H1 (cell line): ENCODE measurements around the gene ADSS1. TPM values are rescaled to one million over a fixed set of nuclear protein-coding genes. Genes with fewer than 3 reads are reported as not detected.

Experiments used
- CTCF ChIA-PET: fragments of 300-600 bp; sonication (Branson Sonifier 250); formaldehyde crosslinking; loops from one replicate; lab custom pipeline; 2021; ENCODE audit not compliant: partially characterized antibody; lab: Charles Lee
- POLR2A ChIA-PET: fragments of 300-600 bp; sonication (Branson Sonifier 250); formaldehyde crosslinking; loops from one replicate; lab custom pipeline; 2021; ENCODE audit warnings: inconsistent platforms; ENCODE audit not compliant: partially characterized antibody; lab: Charles Lee
- DNase-seq, 2 experiments: peaks; one replicate each; pipeline versions ENCODE4 v3.0.0 to v3.0.0-alpha.2; 2010 to 2022; ENCODE audit warnings: low spot score in 2 of 2, low read depth in 1 of 2, mixed read lengths in 1 of 2
- FAIRE-seq: peaks from 2 replicates; lab custom pipeline; 2011; peaks lifted over from hg19 to GRCh38; lab: Jason Lieb, UNC
- H2AFZ ChIP-seq: 2 replicates; pipeline ENCODE4 v1.8.1; 2012; ENCODE audit warnings: low read length, inconsistent platforms
- H2AK5ac ChIP-seq: 2 replicates; pipeline ENCODE4 v1.6.1; 2013; ENCODE audit warnings: low read depth, low read length
- H2BK120ac ChIP-seq: replicated peaks from 2 replicates; pipeline ENCODE3; 2013; ENCODE audit warnings: low read depth, low read length, inconsistent platforms
- H2BK12ac ChIP-seq: 2 replicates; pipeline ENCODE4 v1.6.1; 2013; ENCODE audit warnings: low read depth, low read length
- H2BK15ac ChIP-seq: 2 replicates; pipeline ENCODE4 v1.6.1; 2013; ENCODE audit warnings: low read length
- H2BK20ac ChIP-seq: 2 replicates; pipeline ENCODE4 v1.6.1; 2013; ENCODE audit warnings: low read length
- H2BK5ac ChIP-seq: 2 replicates; pipeline ENCODE4 v1.6.1; 2013; ENCODE audit warnings: low read depth, low read length
- H3K14ac ChIP-seq: 2 replicates; pipeline ENCODE4 v1.6.1; 2013; ENCODE audit warnings: inconsistent platforms; ENCODE audit not compliant: insufficient read length
- H3K18ac ChIP-seq: 2 replicates; pipeline ENCODE4 v1.6.1; 2013; ENCODE audit warnings: low read length; ENCODE audit errors: extremely low read depth
- H3K23ac ChIP-seq: 2 replicates; pipeline ENCODE4 v1.6.1; 2013; ENCODE audit warnings: inconsistent platforms; ENCODE audit not compliant: insufficient read length
- H3K23me2 ChIP-seq: 2 replicates; pipeline ENCODE4 v1.6.1; 2013; ENCODE audit warnings: low read depth, low read length
- H3K27ac ChIP-seq: 2 replicates; pipeline ENCODE4 v1.6.1; 2011; ENCODE audit warnings: low read depth, low read length, inconsistent platforms
- H3K27me3 ChIP-seq, 4 experiments: replicated peaks in 1 of 4; 1 replicate in 1 of 4; 2 replicates in 3 of 4; pipeline versions ENCODE4 v1.6.1 to v1.8.1; 2011 to 2013; ENCODE audit warnings: low read length in 3 of 4, mild to moderate bottlenecking in 3 of 4, inconsistent platforms in 2 of 4, mixed read lengths in 2 of 4, moderate library complexity in 1 of 4; ENCODE audit not compliant: control insufficient read depth in 3 of 4, insufficient read depth in 3 of 4; ENCODE audit errors: extremely low read depth in 1 of 4
- H3K36me3 ChIP-seq, 4 experiments: 2 replicates each; pipeline versions ENCODE4 v1.6.1 to v1.8.1; 2011 to 2013; ENCODE audit warnings: mild to moderate bottlenecking in 4 of 4, low read length in 3 of 4, moderate library complexity in 2 of 4, control low read depth in 1 of 4, inconsistent platforms in 1 of 4; ENCODE audit not compliant: insufficient read depth in 4 of 4, control insufficient read depth in 2 of 4
- H3K4ac ChIP-seq: replicated peaks from 2 replicates; pipeline ENCODE3; 2013; ENCODE audit warnings: low read length, low read depth, mixed read lengths, inconsistent platforms; ENCODE audit not compliant: insufficient read length
- H3K4me1 ChIP-seq, 4 experiments: replicated peaks in 1 of 4; 1 replicate in 1 of 4; 2 replicates in 3 of 4; pipeline versions ENCODE4 v1.6.1 to v1.8.1; 2011 to 2013; ENCODE audit warnings: low read length in 3 of 4, inconsistent platforms in 2 of 4, mixed read lengths in 1 of 4; ENCODE audit not compliant: insufficient read depth in 4 of 4, control insufficient read depth in 3 of 4
- H3K4me2 ChIP-seq, 2 experiments: 2 replicates each; pipeline versions ENCODE4 v1.6.1 to v1.8.1; 2011 to 2013; ENCODE audit warnings: low read depth in 2 of 2, low read length in 2 of 2, control low read depth in 1 of 2, inconsistent platforms in 1 of 2, mild to moderate bottlenecking in 1 of 2; ENCODE audit not compliant: insufficient read depth in 1 of 2
- H3K4me3 ChIP-seq, 4 experiments: fragments of 200-600, 300-600 bp in 1 of 4; sonication (generic), shearing (Covaris generic), sonication (Bioruptor Twin) in 1 of 4; 2 replicates each; pipeline versions ENCODE4 v1.5.1 to v1.8.1; 2011 to 2016; ENCODE audit warnings: low read length in 4 of 4, low read depth in 3 of 4, control low read depth in 2 of 4, inconsistent platforms in 2 of 4, mild to moderate bottlenecking in 2 of 4, mixed read lengths in 1 of 4, moderate library complexity in 1 of 4; ENCODE audit not compliant: insufficient read depth in 2 of 4; ENCODE audit errors: extremely low read depth in 1 of 4
- H3K56ac ChIP-seq: replicated peaks from 2 replicates; pipeline ENCODE3; 2013; ENCODE audit warnings: low read depth, mild to moderate bottlenecking, mixed read lengths, low read length, inconsistent platforms; ENCODE audit not compliant: insufficient read length
- H3K79me1 ChIP-seq: 2 replicates; pipeline ENCODE4 v1.6.1; 2013; ENCODE audit warnings: low read depth, low read length, control low read depth
- H3K79me2 ChIP-seq, 2 experiments: 2 replicates each; pipeline versions ENCODE4 v1.6.1 to v1.8.1; 2012 to 2013; ENCODE audit warnings: low read length in 2 of 2, mild to moderate bottlenecking in 2 of 2, inconsistent platforms in 1 of 2; ENCODE audit not compliant: insufficient read depth in 2 of 2, control insufficient read depth in 1 of 2
- H3K9ac ChIP-seq, 4 experiments: replicated peaks in 1 of 4; 1 replicate in 1 of 4; 2 replicates in 3 of 4; pipeline versions ENCODE4 v1.6.1 to v1.8.1; 2011 to 2013; ENCODE audit warnings: low read depth in 3 of 4, low read length in 3 of 4, control low read depth in 2 of 4, mild to moderate bottlenecking in 2 of 4, moderate library complexity in 2 of 4, inconsistent platforms in 1 of 4; ENCODE audit errors: extremely low read depth in 1 of 4
- H3K9me3 ChIP-seq, 2 experiments: 2 replicates each; pipeline versions ENCODE4 v1.6.1 to v1.8.1; 2012 to 2013; ENCODE audit warnings: mild to moderate bottlenecking in 2 of 2, moderate library complexity in 2 of 2, control low read depth in 1 of 2, inconsistent platforms in 1 of 2, low read depth in 1 of 2, low read length in 1 of 2, mixed read lengths in 1 of 2; ENCODE audit not compliant: insufficient read depth in 2 of 2
- H4K20me1 ChIP-seq, 2 experiments: replicated peaks in 1 of 2; 2 replicates each; pipeline versions ENCODE3 to v1.8.1; 2011 to 2013; ENCODE audit warnings: inconsistent platforms in 2 of 2, low read length in 2 of 2, mild to moderate bottlenecking in 1 of 2; ENCODE audit not compliant: insufficient read depth in 2 of 2, control insufficient read depth in 1 of 2
- H4K5ac ChIP-seq: 2 replicates; pipeline ENCODE4 v1.6.1; 2013; ENCODE audit warnings: low read length, low read depth, mixed read lengths, inconsistent platforms; ENCODE audit not compliant: insufficient read length
- H4K8ac ChIP-seq: 2 replicates; pipeline ENCODE4 v1.8.0; 2013; ENCODE audit warnings: mild to moderate bottlenecking, moderate library complexity, low read length, inconsistent platforms; ENCODE audit not compliant: insufficient read depth; ENCODE audit errors: extremely low read depth
- H4K91ac ChIP-seq: replicated peaks from 2 replicates; pipeline ENCODE3; 2013; ENCODE audit warnings: low read length, mixed read lengths, inconsistent platforms; ENCODE audit not compliant: insufficient read length
- CBX8 ChIP-seq: fragments of 300-800, 300-1000 bp; sonication (generic); IDR thresholded peaks from 2 replicates; pipeline ENCODE4 v1.7.1; 2016; ENCODE audit warnings: low read depth, low read length, borderline replicate concordance
- EZH2 ChIP-seq: fragments of 200-600 bp; sonication (generic); IDR thresholded peaks from 2 replicates; pipeline ENCODE4 v1.7.1; 2012; ENCODE audit warnings: low read depth, mild to moderate bottlenecking, moderate library complexity, low read length, inconsistent platforms; ENCODE audit not compliant: severe bottlenecking
- HDAC2 ChIP-seq, 2 experiments: fragments of 300-600 bp in 1 of 2; sonication (generic) in 1 of 2; IDR thresholded peaks; 2 replicates each; pipeline ENCODE4 v1.6.1; 2011 to 2012; ENCODE audit warnings: low read depth in 2 of 2, low read length in 2 of 2, mild to moderate bottlenecking in 2 of 2, moderate library complexity in 2 of 2, borderline replicate concordance in 1 of 2, inconsistent platforms in 1 of 2
- HDAC6 ChIP-seq: IDR thresholded peaks from one replicate; pipeline ENCODE4 v1.7.1; 2012; ENCODE audit warnings: low read depth, mild to moderate bottlenecking, inconsistent platforms, low read length, moderate library complexity
- KDM4A ChIP-seq: IDR thresholded peaks from one replicate; pipeline ENCODE4 v1.7.1; 2012; ENCODE audit warnings: low read depth, mild to moderate bottlenecking, moderate library complexity, low read length, inconsistent platforms; ENCODE audit not compliant: severe bottlenecking
- RFX5 ChIP-seq: IDR thresholded peaks from 2 replicates; pipeline ENCODE4 v1.6.1; 2011; ENCODE audit warnings: low read depth, low read length, improper control_type of control experiment, borderline replicate concordance
- SRF ChIP-seq: IDR thresholded peaks from 2 replicates; pipeline ENCODE4 v1.6.1; 2011; ENCODE audit warnings: mild to moderate bottlenecking, low read depth, low read length, moderate library complexity
- WGBS, 2 experiments: shearing (Covaris generic) in 1 of 2; methylation state at CpG; one replicate each; pipeline versions ENCODE4 v1.1.6 to v1.1.7; 2013 to 2015; ENCODE audit warnings: low lambda C conversion rate in 2 of 2, mixed read lengths in 2 of 2, inconsistent platforms in 1 of 2, low coverage in 1 of 2, missing lambda C conversion rate in 1 of 2; ENCODE audit not compliant: insufficient replicate concordance in 2 of 2, insufficient coverage in 1 of 2, insufficient read length in 1 of 2; ENCODE audit errors: extremely low coverage in 1 of 2, missing lambda C conversion rate in 1 of 2; 5-methylcytosine and 5-hydroxymethylcytosine counted together
- polyA plus RNA-seq, 7 experiments: library from polyadenylated mRNA; depleted of rRNA in 3 of 7; stranded (reverse) in 5 of 7; unstranded in 2 of 7; fragments of >200 nt in 5 of 7; fragments of 200-250 nt in 2 of 7; gene quantifications; 1 replicate in 5 of 7; 2 replicates in 1 of 7; 4 replicates in 1 of 7; pipeline versions ENCODE4 v1.2.1 to v1.2.3, GENCODE V29; 2011 to 2013; ENCODE audit warnings: missing spikeins in 2 of 7, mixed read lengths in 2 of 7
- total RNA-seq: library from RNA; stranded (reverse); fragmentation: NEBNext Ultra II Directional; extraction: Animal tissue kit (Norgen Biotek cat#: 25700); gene quantifications from 2 replicates; pipeline ENCODE4 v1.2.1, GENCODE V29; 2021
- TF ChIP-seq, protein P1 (sequence below): IDR thresholded peaks from 2 replicates; pipeline ENCODE4 v1.6.1; 2012; ENCODE audit warnings: inconsistent platforms
- TF ChIP-seq, protein P2 (sequence below): IDR thresholded peaks from 2 replicates; pipeline ENCODE4 v1.6.1; 2011; ENCODE audit warnings: low read length, improper control_type of control experiment

ADSS1 gene
- total and polyA plus RNA-seq, 2 of the 8 experiments (the other 6 are each of a cell fraction or from before 2014, with no cell fraction given), result 7.1 to 7.9 TPM

DNA sequence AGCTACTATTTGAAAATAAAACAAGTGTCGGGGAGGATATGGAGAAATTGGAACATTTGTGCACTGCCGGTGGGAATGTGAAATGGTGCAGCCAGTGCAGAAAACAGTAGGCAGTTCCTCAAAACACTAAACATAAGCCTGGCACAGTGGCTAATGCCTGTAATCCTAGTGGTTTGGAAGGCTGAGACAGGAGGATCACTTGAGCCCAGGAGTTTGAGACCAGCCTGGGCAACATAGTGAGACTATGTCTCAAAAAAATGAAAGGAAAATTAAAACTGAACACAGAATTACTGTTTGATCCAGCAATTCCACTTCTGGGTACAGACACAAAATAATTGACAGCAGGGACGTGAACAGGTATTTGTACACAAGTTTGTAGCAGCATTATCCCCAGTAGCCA, 41.5 kb downstream of the ADSS1 start:
- Histone ChIP-seq H4K5ac (no peak overlapping the region), H3K9ac (no peak overlapping the region), H2BK5ac (no peak overlapping the region), H3K79me2 (no peaks in the 10 kb centered on the region), H3K36me3 (no peaks in the 10 kb centered on the region; a peak in 2 of 8 replicates), H3K4ac (no peak overlapping the region), H3K4me1 (peaks cover 0 to 14% (median 9%) of the 10 kb centered on the region in 4 experiments; a peak in 6 of 7 replicates), H3K18ac (no peak overlapping the region), H2BK15ac (no peak overlapping the region), H3K14ac (no peak overlapping the region), H3K23me2 (no peaks in the 10 kb centered on the region), H3K4me3 (no peak overlapping the region)
- POLR2A ChIA-PET, result interaction anchor here (0.6 to 2.3 kb wide), 4 partner anchors 8 to 81 kb away, joined by 3 to 11 read pairs (median 4); no protein-coding TSS in a partner anchor
- CTCF ChIA-PET, result interaction anchor here (0.8 to 3.9 kb wide), 6 partner anchors 12 to 102 kb away, joined by 3 to 37 read pairs (median 4); no protein-coding TSS in a partner anchor
- TF ChIP-seq HDAC2 (IDR thresholded peaks at IDR 0.05; ENCODE audit: borderline replicate concordance in 1 of 2, low read depth in 2 of 2, low read length in 2 of 2) (no peak), EZH2 (no peak), SRF (no peak), RFX5 (no peak), HDAC6 (no peak), KDM4A (no peak), CBX8 (no peak)
- TF ChIP-seq, protein P1, sequence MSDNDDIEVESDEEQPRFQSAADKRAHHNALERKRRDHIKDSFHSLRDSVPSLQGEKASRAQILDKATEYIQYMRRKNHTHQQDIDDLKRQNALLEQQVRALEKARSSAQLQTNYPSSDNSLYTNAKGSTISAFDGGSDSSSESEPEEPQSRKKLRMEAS, result no peak
- TF ChIP-seq, protein P2, sequence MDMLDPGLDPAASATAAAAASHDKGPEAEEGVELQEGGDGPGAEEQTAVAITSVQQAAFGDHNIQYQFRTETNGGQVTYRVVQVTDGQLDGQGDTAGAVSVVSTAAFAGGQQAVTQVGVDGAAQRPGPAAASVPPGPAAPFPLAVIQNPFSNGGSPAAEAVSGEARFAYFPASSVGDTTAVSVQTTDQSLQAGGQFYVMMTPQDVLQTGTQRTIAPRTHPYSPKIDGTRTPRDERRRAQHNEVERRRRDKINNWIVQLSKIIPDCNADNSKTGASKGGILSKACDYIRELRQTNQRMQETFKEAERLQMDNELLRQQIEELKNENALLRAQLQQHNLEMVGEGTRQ, result no peak
- TF ChIP-seq, all 59 proteins: peak for 0
- Histone ChIP-seq H4K20me1 (peaks cover 6 to 15% of the 10 kb centered on the region in 2 experiments), H3K56ac (no peak overlapping the region), H2AFZ (no peak overlapping the region), H3K9me3 (no peaks in the 10 kb centered on the region), H3K27me3 (no peaks in the 10 kb centered on the region), H2BK120ac (no peak overlapping the region), H3K4me2 (no peak overlapping the region), H3K79me1 (peaks cover 7% of the 10 kb centered on the region; the same call in 1 of the 2 replicates), H3K27ac (no peak overlapping the region), H4K91ac (no peak overlapping the region), H2BK12ac (no peak overlapping the region), H3K23ac (no peak overlapping the region), H4K8ac (no peak overlapping the region), H2BK20ac (no peak overlapping the region), H2AK5ac (no peak overlapping the region)
- DNase-seq (no peak), FAIRE-seq (no peak)
- 96% methylated on average over 3 of the region's 3 CpGs; no CpG with 5 or more reads in 1 of the 2 experiments for WGBS, 2 experiments
